Measurements from ENCODE around the gene ADCY7.

Gene ADCY7

GRCh38 chr16:50289950-50290764 is 23.8 kb downstream of the ADCY7 start:
- no peaks in the 10 kb centered on the region for H3K9me3 ChIP-seq (ENCODE audit: insufficient read depth, low read depth, low read length)
- H3K36me3 ChIP-seq (ENCODE audit: insufficient read depth, low read depth, low read length), result no peaks in the 10 kb centered on the region
- H3K27me3 ChIP-seq (ENCODE audit: insufficient read depth, low read length), result no peaks in the 10 kb centered on the region
- H3K27ac ChIP-seq (ENCODE audit: low read length), result no peak overlapping the region
- H3K9ac ChIP-seq (ENCODE audit: low read depth, low read length), result no peak overlapping the region
- H3K4me3 ChIP-seq (ENCODE audit: low read length), result no peak overlapping the region
- H3K4me1 ChIP-seq (ENCODE audit: insufficient read depth, low read length), result no peaks in the 10 kb centered on the region

DNA sequence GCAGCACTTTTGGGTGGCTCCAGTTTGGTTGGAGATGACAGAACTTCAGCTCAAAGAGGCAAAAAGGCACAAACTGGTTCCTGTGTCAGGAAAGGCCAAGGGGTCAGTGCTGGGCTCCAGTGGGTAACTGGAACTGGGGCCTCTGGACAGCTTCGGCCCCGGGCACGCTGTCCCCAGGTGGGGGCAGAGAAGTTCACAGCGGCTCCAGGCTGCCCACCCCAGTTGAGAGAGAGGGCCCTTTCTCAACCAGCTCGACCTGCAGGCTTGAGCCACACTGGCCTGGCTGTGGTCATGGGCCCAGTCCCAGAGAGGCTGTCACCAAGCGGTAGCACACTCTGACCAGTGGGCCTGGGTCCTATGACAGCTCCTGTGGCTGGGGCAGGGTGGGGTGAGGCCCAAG is 24.5 kb downstream of the ADCY7 start:
- Histone ChIP-seq H3K27ac (ENCODE audit: low read length) (no peak overlapping the region), H3K27me3 (ENCODE audit: insufficient read depth, low read length) (no peaks in the 10 kb centered on the region), H3K9ac (ENCODE audit: low read depth, low read length) (no peak overlapping the region), H3K4me3 (ENCODE audit: low read length) (no peak overlapping the region), H3K36me3 (ENCODE audit: insufficient read depth, low read depth, low read length) (no peaks in the 10 kb centered on the region), H3K4me1 (ENCODE audit: insufficient read depth, low read length) (no peaks in the 10 kb centered on the region), H3K9me3 (ENCODE audit: insufficient read depth, low read depth, low read length) (no peaks in the 10 kb centered on the region)

- Histone ChIP-seq H3K36me3 (ENCODE audit: insufficient read depth, low read depth, low read length) (no peaks in the 10 kb centered on the region), H3K4me1 (ENCODE audit: insufficient read depth, low read length) (no peaks in the 10 kb centered on the region), H3K9me3 (ENCODE audit: insufficient read depth, low read depth, low read length) (no peaks in the 10 kb centered on the region), H3K27ac (ENCODE audit: low read length) (no peak overlapping the region), H3K27me3 (ENCODE audit: insufficient read depth, low read length) (no peaks in the 10 kb centered on the region), H3K4me3 (ENCODE audit: low read length) (no peak overlapping the region), H3K9ac (ENCODE audit: low read depth, low read length) (no peak overlapping the region)
These were observed 25.6 kb downstream of the ADCY7 start for GRCh38 chr16:50291719-50292565.

- Histone ChIP-seq H3K9me3 (ENCODE audit: insufficient read depth, low read depth, low read length) (no peaks in the 10 kb centered on the region), H3K4me1 (ENCODE audit: insufficient read depth, low read length) (no peaks in the 10 kb centered on the region), H3K36me3 (ENCODE audit: insufficient read depth, low read depth, low read length) (no peaks in the 10 kb centered on the region), H3K27ac (ENCODE audit: low read length) (no peak overlapping the region), H3K9ac (ENCODE audit: low read depth, low read length) (no peak overlapping the region), H3K4me3 (ENCODE audit: low read length) (no peak overlapping the region), H3K27me3 (ENCODE audit: insufficient read depth, low read length) (no peaks in the 10 kb centered on the region)
These were observed 26.2 kb downstream of the ADCY7 start for GRCh38 chr16:50292566-50292948.

- Histone ChIP-seq H3K36me3 (ENCODE audit: insufficient read depth, low read depth, low read length) (no peaks in the 10 kb centered on the region), H3K27ac (ENCODE audit: low read length) (no peak overlapping the region), H3K9ac (ENCODE audit: low read depth, low read length) (no peak overlapping the region), H3K9me3 (ENCODE audit: insufficient read depth, low read depth, low read length) (no peaks in the 10 kb centered on the region), H3K4me3 (ENCODE audit: low read length) (no peak overlapping the region), H3K4me1 (ENCODE audit: insufficient read depth, low read length) (no peaks in the 10 kb centered on the region; the same call in 1 of the 2 replicates), H3K27me3 (ENCODE audit: insufficient read depth, low read length) (no peaks in the 10 kb centered on the region)
These were observed 26.9 kb downstream of the ADCY7 start for GRCh38 chr16:50293041-50293783.

- Histone ChIP-seq H3K27ac (ENCODE audit: low read length) (no peak overlapping the region), H3K9me3 (ENCODE audit: insufficient read depth, low read depth, low read length) (no peaks in the 10 kb centered on the region), H3K27me3 (ENCODE audit: insufficient read depth, low read length) (no peaks in the 10 kb centered on the region), H3K4me3 (ENCODE audit: low read length) (no peak overlapping the region), H3K9ac (ENCODE audit: low read depth, low read length) (no peak overlapping the region), H3K36me3 (ENCODE audit: insufficient read depth, low read depth, low read length) (no peaks in the 10 kb centered on the region), H3K4me1 (ENCODE audit: insufficient read depth, low read length) (no peaks in the 10 kb centered on the region; the same call in 1 of the 2 replicates)
These were observed 27.9 kb downstream of the ADCY7 start for GRCh38 chr16:50293994-50294855.

- H3K4me3 ChIP-seq (ENCODE audit: low read length), result no peak overlapping the region
- no peaks in the 10 kb centered on the region for H3K36me3 ChIP-seq (ENCODE audit: insufficient read depth, low read depth, low read length)
- H3K4me1 ChIP-seq (ENCODE audit: insufficient read depth, low read length), result no peaks in the 10 kb centered on the region; the same call in 1 of the 2 replicates
- H3K9me3 ChIP-seq (ENCODE audit: insufficient read depth, low read depth, low read length), result no peaks in the 10 kb centered on the region
- H3K27ac ChIP-seq (ENCODE audit: low read length), result no peak overlapping the region
- no peak overlapping the region for H3K9ac ChIP-seq (ENCODE audit: low read depth, low read length)
- H3K27me3 ChIP-seq (ENCODE audit: insufficient read depth, low read length), result no peaks in the 10 kb centered on the region
These were observed 28.6 kb downstream of the ADCY7 start for GRCh38 chr16:50294955-50295354.

- Histone ChIP-seq H3K9me3 (ENCODE audit: insufficient read depth, low read depth, low read length) (no peaks in the 10 kb centered on the region), H3K9ac (ENCODE audit: low read depth, low read length) (no peak overlapping the region), H3K27me3 (ENCODE audit: insufficient read depth, low read length) (no peaks in the 10 kb centered on the region), H3K27ac (ENCODE audit: low read length) (no peak overlapping the region), H3K4me1 (ENCODE audit: insufficient read depth, low read length) (no peaks in the 10 kb centered on the region; the same call in 1 of the 2 replicates), H3K4me3 (ENCODE audit: low read length) (no peak overlapping the region), H3K36me3 (ENCODE audit: insufficient read depth, low read depth, low read length) (no peaks in the 10 kb centered on the region)
These were observed 29.3 kb downstream of the ADCY7 start for GRCh38 chr16:50295541-50296132.

- Histone ChIP-seq H3K9me3 (ENCODE audit: insufficient read depth, low read depth, low read length) (no peaks in the 10 kb centered on the region), H3K9ac (ENCODE audit: low read depth, low read length) (no peak overlapping the region), H3K27ac (ENCODE audit: low read length) (no peak overlapping the region), H3K4me3 (ENCODE audit: low read length) (no peak overlapping the region), H3K27me3 (ENCODE audit: insufficient read depth, low read length) (no peaks in the 10 kb centered on the region), H3K4me1 (ENCODE audit: insufficient read depth, low read length) (no peaks in the 10 kb centered on the region; the same call in 1 of the 2 replicates), H3K36me3 (ENCODE audit: insufficient read depth, low read depth, low read length) (no peaks in the 10 kb centered on the region)
These were observed 30.5 kb downstream of the ADCY7 start for GRCh38 chr16:50296807-50297206.

- H3K9ac ChIP-seq (ENCODE audit: low read depth, low read length), result no peak overlapping the region
These were observed 31.1 kb downstream of the ADCY7 start for GRCh38 chr16:50297301-50298074.

More at GRCh38 chr16:50297301-50298074, 31.1 kb downstream of the ADCY7 start:
- no peaks in the 10 kb centered on the region for H3K9me3 ChIP-seq (ENCODE audit: insufficient read depth, low read depth, low read length)
- no peaks in the 10 kb centered on the region; the same call in 1 of the 2 replicates for H3K4me1 ChIP-seq (ENCODE audit: insufficient read depth, low read length)
- no peaks in the 10 kb centered on the region for H3K27me3 ChIP-seq (ENCODE audit: insufficient read depth, low read length)
- no peaks in the 10 kb centered on the region for H3K36me3 ChIP-seq (ENCODE audit: insufficient read depth, low read depth, low read length)
- H3K27ac ChIP-seq (ENCODE audit: low read length), result no peak overlapping the region
- H3K4me3 ChIP-seq (ENCODE audit: low read length), result no peak overlapping the region

Measured in iPS-20b (cell line).